Activated CD4-positive, alpha-beta T cell treated with anti-CD3 and anti-CD28 coated beads, Interleukin-2, amount 50 U/mL, for 16 hours (primary cell): ENCODE data around the gene DDX28.
"Not testable (repeated sequence)": the region's sequence is repeated elsewhere in the genome, so short reads cannot be mapped to it uniquely, and the experiment has no call there.

Experiments used
- DNase-seq: peaks from one replicate; pipeline ENCODE4 v3.0.0-alpha.2; 2020

Gene DDX28

DNA sequence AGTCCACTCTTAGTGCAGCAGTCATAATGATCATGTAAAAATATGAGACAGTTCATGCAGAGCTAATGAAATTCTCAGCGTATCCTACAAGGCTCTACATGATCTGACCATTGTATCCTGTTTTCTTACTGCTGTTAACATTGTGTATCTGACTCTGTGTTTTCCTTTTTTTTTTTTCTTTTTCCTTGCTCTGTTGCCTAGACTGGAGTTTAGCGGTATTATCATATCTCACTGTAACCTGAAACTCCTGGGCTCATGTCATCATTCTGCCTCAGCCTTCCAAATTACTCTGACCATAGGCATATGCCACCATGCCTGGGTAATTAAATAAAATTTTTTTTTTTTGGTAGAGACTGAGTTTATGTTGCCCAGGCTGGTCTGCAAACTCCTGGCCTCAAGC lies 12.2 kb upstream of the DDX28 start:
- no peak for DNase-seq

DNA sequence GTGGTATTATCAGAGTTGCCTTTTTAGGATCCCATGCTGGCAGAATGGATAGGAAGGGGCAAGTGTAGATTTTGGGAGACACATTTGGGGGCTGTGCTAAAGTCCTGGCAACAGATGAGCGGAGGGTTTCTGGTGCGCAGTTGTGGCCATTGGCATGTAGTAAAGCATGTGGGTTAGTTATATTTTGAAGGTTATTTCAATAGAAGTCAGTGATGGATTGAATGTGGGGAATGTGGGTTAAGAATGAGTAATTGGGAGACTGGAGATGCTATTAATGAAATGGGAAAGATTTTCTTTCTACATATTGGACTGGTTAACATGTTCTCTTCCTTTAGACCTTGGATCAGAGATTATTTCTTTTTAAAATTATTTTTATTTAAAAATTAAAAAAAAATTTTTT lies 10.1 kb upstream of the DDX28 start:
- no peak for DNase-seq

DNA sequence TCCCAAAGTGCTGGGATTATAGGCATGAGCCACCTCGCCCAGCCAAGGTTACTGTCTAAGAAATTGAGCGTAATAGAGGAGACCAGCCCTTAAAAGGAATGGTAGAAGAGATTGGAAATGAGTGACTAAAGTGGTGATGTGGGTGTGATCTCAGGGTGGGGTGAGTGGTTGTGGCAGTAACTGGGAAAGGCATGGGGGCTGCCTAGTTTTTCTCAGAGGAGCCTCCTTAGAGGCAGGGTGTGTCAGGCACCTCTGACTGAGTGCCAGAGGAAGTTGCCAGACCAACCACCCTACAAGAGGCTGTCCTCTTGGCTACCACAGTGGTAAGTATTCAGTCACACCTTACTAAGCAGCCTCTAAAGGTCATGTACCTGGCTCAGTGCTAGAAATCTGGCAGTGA lies 8.9 kb upstream of the DDX28 start:
- DNase-seq, result peak; percentile 20

DNA sequence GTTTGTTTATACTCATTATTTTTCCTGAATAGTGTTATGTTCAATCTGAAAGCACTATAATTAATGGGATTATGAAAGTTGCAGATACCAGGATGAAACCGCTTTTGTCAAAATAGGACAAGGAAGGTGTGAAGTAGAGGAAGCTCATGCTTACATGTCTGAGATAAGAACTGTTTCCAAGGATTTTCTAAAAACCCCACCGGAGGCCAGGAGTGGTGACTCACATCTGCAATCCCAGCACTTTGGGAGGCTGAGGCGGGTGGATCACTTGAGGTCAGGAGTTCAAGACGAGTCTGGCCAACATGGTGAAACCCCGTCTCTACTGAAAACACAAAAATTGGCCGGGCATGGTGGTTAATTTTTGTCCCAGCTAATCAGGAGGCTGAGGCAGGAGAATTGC lies 7.1 kb upstream of the DDX28 start:
- DNase-seq, result not testable (repeated sequence)

DNA sequence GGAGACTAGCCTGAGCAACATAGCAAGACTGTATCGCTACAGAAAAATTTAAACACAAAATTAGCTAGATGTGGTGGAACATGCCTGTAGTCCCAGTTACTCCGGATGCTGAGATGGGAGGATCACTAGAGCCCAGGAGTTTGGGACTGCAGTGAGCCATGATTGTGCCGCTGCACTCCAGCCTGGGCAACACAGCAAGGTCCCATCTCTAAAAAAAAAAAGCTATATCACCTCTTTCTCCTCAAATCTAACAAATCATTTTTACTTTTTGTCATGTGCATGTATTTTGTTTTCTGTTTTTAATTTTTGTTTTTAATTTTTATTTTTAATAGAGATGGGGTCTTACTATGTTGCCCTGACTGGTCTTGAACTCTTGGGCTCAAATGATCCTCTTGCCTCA lies 6.0 kb upstream of the DDX28 start:
- no peak for DNase-seq

DNA sequence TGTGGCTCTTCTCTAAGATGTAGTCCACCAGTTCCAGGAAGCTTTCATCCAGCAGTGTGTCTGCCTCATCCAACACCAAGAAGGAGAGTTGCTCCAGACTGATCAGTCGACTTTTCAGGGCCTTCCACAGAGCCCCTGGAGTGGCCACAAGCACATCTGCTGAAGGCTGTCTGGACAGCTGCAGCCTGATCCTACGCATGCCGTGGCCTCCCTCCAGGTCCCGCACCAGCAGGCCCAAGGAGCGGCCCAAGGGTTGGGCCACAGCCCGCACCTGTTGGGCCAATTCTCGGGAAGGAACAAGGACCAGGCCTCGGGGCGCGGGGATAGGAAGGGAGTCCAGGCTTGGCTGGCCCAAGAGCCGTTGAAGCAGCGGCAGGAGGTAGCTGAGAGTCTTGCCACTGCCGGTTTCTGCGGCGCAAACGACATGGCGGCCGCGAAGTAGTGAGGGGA lies 729 bp downstream of the DDX28 start:
- no peak for DNase-seq

DNA sequence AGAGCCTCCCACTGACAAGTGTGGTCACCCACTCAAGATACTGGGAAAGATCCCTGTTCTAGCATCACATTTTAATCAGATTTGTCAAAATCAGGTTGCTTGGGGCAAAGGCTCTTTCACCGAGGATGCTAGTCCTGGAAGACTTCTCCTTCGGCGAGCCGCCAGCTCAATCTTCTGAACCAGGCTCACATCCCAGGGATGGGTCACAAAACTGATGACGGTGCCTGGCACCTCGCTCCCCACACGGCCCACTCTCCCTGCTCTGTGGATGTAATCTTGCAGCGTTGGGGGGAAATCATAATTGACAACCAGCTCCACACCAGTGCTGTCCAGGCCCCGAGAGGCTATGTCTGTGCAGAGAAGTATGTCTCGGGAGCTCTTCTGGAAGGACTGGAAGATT lies 1.5 kb downstream of the DDX28 start:
- DNase-seq, result no peak

DNA sequence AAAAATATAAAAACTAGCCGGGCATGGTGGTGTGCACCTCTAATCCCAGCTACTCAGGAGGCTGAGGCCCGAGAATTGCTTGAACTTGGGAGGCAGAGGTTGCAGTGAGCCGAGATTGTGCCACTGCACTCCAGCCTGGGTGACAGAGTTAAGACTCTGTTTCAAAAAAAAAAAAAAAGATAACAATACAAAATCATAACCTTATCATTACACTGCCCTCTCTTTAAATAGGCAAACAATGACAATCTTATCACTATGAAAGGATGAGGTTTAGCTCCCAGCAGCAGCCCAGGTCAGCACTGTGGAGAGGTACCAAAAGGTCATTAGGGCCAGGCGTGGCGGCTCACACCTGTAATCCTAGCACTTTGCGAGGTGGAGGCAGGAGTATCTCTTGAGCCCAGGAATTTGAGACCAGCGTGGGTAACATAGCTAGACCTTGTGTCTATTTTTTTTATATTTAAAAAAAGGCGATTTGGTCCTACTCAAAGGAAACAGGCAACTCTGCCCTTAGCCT lies 3.8 kb downstream of the DDX28 start:
- DNase-seq, result no peak

DNA sequence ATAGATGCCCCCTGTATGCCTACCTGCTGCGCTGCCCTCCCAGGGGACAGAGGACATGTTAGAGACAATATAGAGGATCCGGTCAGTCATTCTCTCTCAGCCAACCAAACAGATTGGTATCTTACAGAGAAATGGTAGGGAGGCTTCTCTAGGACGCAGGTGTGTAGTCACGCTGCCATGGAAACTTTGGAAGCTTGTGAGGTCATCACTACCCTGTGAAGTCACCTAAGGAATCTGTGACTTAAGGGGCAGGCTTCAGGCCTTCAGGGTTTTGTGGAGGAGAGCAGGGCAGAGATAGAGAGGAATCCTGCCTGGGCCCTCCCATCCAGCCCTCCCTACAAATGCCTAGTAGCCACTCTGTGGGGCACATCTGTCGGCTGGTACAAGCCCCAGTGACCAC lies 7.4 kb downstream of the DDX28 start, which contains the start of gene DPEP2NB:
Gene DPEP2NB (minus strand): TSS at position 231 of the 400 bp plus-strand sequence. CDS start 141 bp downstream, at position 90.
- no peak for DNase-seq

DNA sequence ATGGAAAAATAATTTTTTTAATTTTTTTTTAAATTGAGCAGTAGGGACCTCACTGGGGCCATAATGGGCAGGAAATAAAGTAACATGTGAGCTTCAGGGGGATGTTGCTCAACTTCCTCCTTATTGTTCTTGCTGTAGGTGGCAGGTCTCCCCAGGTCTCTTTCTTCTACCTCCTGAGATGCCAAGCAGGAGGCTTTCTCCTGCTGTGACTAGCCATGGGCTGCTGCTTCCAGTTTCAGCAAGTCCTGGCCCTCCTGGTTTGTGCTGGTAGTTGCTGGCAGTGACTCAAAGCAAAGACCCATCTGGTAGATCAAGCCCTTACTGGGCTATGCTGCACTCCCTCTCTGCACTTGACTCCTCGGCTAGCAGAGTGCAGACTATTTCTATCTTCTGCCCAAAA lies 9.6 kb downstream of the DDX28 start:
- DNase-seq, result no peak

DNA sequence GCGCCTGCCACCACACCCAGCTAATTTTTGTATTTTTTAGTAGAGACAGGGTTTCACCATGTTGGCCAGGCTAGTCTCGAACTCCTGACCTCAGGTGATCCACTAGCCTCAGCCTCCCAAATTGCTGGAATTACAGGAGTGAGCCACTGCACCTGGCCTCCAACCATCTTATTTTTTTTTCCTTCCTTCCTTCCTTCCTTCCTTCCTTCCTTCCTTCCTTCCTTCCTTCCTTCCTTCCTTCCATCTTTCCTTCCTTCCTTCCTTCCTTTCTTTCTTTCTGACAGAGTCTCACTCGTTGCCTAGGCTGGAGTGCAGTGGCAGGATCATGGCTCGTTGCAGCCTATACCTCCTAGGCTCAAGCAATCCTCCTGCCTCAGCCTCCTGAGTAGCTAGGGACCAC lies 13.2 kb downstream of the DDX28 start:
- not testable (repeated sequence) for DNase-seq

DNA sequence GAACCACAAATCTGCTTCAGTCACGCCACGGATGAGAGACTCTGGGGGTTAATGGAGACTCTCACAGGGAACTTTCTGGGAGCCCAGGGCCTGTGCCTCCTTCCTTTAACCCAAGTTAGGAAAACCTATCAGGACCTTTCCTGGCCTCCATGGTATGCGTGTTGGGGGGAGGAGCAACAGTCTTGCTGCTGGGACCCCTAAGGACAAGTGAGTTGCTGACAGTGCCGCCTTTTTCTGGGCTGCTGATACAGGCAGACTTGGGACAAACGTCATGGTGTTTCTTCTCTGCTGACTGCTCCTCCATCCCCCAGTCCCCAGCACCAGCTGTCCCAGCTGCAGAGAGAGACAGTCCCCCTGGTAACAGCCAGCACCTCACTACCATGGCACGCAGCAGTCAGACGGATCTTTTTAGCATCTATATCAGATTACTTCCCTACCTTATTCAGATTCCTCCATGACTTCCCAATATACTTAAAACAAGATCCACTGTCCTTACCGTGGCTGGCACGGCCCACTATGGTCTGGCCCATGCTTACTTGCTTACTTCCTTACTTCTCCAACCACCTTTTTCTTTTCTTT lies 13.8 kb downstream of the DDX28 start:
- no peak for DNase-seq

DNA sequence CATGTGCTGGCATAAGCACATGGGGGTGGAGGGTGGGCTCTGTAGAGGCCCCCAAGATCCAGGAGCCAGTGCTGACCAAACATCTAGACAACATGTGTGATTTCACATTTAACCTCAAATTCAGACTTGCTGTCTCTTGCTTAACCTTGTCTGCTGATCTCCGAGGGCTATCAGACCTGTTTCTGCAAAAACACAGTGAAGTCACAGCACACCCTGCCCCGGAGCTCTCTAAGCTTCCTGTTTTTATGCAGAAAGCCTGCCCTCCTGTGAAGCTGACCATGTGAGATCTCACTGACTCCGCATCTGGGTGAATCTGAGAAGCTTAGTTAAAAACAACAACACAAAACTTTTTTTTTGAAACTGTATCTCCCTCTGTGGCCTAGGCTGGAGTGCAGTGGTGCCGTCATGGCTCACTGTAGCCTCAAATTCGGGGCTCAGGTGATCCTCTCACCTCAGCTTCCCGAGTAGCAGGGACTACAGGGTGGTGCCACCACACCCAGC lies 17.2 kb downstream of the DDX28 start:
- DNase-seq, result no peak

DNA sequence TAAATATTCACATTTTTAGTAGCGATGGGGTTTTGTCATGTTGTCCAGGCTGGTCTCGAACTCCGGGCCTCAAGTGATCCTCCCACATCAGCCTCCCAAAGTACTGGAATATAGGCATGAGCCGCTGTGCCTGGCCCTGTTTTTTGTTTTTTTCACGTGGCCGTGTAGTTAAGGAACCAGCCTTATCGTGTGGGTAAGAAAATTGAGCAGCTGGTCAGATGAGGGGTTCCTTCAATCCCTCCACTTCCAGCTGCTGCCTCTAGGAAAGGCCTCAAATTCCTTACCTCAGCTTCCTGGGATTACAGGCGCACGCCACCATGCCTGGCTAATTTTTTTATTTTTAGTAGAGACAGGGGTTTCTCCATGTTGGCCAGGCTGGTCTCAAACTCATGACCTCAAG lies 17.8 kb downstream of the DDX28 start:
- DNase-seq, result no peak

DNA sequence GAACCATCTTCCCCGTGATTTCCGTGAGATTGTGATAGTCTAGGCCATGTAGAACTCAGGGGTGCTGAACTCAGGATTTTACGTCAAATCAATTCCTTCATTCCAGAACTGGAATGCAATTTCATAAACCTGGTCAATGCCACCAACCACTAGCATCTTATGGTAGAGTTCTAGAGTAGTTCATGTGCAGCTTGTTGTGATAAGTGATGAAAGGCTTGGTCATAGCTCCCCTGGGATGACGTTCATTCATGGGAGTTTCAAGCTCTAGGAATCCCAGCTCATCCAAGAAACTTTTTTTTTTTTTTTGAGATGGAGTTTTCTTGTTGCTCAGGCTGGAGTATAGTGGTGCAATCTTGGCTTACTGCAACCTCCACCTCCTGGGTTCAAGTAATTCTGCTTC lies 20.0 kb downstream of the DDX28 start:
- no peak for DNase-seq

DNA sequence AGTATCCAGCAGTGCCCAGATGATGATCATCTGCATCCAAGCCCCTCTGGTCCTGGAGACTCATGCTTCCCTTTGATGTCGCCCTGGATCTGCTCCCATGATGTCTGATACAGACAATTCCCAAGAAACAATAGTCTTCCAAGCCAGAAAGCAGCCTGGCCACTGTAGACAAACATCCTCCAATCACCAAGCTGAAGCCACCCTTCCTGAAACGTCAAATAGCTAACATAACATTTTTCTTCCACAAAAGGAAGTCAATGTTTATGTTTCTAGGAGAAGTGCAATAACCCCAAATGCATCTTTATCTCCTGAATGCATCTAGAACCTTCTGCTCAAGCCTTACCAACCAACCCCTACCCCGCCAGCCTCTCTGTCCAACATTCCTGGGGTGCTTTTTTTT lies 22.6 kb downstream of the DDX28 start:
- no peak for DNase-seq

DNA sequence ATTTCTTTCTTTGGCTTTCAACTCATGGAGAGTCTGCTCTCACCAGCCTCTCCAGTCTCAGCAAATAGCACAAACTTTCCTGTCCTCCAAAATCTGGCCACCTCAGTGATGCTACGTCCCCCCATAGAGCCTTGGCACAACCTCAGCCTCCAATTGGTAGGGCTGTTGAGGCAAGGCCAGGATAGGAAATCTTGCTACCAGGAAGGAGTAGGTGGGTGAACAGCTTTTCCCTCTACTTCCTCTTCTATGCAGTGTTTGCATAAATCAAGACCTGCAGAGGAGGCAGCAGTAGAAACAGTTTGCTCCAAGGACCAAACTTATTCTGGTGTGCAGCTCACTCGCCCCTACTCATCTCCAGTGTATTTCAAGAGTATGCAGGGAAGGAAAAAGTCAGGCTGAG lies 23.0 kb downstream of the DDX28 start:
- DNase-seq, result no peak

DNA sequence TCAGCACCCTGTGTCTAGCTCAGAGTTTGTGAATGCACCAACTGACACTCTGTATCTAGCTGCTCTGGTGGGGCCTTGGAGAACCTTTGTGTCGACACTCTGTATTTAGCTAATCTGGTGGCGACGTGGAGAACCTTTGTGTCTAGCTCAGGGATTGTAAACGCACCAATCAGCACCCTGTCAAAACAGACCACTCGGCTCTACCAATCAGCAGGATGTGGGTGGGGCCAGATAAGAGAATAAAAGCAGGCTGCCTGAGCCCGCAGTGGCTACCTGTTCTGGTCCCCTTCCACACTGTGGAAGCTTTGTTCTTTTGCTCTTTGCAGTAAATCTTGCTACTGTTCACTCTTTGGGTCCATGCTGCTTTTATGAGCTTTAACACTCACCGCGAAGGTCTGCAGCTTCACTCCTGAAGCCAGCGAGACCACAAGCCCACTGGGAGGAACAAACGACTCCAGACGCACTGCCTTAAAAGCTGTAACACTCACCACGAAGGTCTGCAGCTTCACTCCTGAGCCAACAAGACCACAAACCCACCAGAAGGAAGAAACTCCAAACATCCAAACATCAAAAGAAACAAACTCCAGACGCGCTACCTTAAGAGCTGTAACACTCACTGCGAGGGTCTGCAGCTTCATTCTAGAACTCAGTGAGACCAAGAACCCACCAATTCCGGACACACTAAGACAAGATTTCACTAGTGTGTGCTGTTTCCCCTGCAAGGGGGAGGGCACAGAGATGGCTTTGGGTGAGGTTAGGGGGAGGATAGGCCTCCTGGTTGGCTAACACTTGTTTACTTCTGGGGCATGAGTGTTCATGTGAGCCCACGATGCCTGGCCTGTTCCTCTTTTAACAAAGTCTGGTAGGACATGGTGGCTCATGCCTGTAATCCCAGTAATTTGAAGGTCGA lies 24.0 kb downstream of the DDX28 start, which contains the start of gene DPEP2:
Gene DPEP2 (minus strand): TSS at position 706 of the 910 bp plus-strand sequence. CDS start 6,272 bp downstream, outside the sequence.
- peak; percentile 35 for DNase-seq

DNA sequence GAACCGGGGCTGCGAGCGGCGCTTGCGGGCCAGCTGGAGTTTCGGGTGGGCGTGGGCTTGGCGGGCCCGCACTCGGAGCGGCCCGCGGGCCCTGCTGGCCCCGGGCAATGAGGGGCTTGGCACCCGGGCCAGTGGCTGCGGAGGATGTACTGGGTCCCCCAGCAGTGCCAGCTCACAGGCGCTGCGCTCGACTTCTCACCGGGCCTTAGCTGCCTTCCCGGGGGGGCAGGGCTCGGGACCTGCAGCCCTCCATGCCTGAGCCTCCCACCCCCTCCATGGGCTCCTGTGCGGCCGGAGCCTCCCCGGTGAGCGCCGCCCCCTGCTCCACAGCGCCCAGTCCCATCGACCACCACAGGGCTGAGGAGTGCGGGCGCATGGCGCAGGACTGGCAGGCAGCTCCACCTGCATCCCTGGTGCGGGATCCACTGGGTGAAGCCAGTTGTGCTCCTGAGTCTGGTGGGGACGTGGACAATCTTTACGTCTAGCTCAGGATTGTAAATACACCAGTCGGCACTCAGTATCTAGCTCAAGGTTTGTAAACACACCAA lies 24.7 kb downstream of the DDX28 start:
- not testable (repeated sequence) for DNase-seq

DNA sequence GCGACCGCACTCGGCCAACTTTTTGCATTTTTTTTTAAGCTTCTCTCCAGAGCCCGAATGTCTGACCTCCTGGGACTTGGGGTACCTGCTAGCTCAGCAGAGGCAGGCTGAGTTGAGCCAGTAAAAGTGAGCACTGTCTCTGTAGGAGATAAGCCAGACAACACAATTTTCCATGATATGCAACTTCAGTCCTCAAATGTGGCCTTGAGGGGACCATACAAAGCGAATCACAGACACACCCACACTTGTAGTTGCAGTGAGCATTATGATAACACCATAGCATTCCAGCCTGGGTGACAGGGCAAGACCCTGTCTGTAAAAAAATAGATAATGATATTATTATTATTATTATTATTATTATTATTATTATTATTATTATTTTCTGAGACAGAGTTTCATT lies 26.4 kb downstream of the DDX28 start:
- DNase-seq, result no peak

DNA sequence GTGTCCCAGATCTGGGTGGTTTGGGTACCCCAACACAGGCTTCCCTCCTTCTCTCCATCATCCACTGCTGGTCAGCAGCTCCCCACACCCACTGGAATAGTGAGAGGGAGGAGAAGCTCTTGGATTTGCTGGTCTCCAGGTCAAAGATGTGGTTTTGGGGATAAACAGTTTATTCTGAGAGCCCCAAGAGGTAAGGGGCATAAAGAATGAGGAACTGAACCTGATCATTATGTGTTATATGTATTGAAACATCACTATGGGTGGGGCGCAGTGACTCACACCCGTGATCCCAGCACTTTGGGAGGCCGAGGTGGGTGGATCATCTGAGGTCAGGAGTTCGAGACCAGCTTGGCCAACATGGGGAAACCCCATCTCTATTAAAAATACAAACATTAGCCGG lies 27.6 kb downstream of the DDX28 start:
- DNase-seq, result no peak

DNA sequence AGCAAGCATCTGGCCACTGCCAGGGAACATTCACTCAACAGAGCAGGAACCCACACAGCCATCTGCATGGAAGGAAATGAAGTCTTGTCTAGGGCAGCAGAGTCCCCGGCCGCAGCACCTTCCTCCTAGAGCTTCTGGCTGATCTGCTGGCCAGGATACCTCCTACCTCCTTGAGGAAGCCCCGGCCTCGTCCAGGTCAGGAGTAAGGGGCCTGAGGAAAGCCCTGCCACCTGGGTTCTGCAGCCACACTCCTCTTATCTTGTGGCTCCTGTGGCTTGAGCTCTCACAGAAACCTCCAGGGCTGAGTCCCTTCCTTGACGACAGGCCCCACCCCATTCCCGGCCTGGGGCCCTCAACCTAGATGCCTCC lies 29.0 kb downstream of the DDX28 start:
- DNase-seq, result not testable (repeated sequence)

DNA sequence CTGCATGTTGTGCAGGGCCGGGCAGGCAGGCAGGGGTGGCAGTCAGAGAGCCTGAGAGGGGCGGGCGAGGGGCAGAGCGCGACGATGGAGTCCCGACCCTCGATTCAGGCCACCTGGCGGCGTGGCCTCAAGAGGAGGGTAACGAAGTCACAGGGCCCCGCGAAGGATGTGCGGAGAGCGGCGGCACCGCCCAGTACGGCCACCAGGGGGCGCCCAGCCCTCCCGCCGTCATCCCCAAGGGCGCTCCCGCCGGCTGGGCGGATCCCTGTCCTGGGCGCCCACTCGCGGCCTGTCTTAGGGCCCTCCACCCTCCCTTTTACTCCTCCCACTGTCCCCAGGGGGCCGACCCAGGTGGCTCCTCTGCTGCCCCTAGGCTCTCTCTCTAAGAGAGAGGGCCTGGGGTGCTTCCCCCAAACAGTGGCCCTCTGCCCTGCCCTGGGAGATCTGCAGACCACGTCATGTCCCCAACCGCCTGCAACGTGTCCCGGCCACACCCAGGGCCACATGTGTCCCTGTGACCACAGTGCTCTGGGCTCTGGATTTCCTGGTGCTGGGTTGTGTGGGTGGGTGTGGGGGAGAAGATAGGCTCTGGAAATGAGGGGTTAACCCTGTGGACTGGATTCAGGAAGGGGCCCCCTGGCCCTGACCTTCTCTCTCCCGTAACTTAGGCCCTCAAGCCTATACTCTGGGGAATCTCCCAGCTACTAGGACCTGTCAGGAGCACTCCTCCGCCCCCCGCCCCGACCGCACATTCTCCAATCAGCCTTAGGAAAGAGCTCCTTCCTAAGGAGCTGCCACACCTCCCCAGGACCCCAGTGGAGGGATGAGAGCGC lies 29.6 kb downstream of the DDX28 start:
- DNase-seq, result peak; percentile 86
